Activated T-cell treated with anti-CD3 and anti-CD28 coated beads, Interleukin-2, amount 50 U/mL, for 72 hours (primary cell): ENCODE measurements around the gene ZBED4. TPM values are rescaled to one million over a fixed set of nuclear protein-coding genes. Genes with fewer than 3 reads are reported as not detected.

Experiments used
- ATAC-seq, 2 donors: fragments of 150-1000 bp; cut with Tn5 transposase; replicated peaks in 1 of 2; 2 replicates each; pipeline ENCODE4 v1.10.0; 2021; ENCODE audit warnings: moderate library complexity in 2 of 2, mild to moderate bottlenecking in 1 of 2
- DNase-seq, 2 donors: peaks; one replicate each; pipeline ENCODE4 v3.0.0; 2021 to 2022; ENCODE audit warnings: mixed read lengths in 1 of 2
- H3K27ac Mint-ChIP-seq: one replicate; pipeline ENCODE4 v1.8.0; 2022; ENCODE audit warnings: mild to moderate bottlenecking, moderate library complexity, mixed read lengths
- H3K27me3 Mint-ChIP-seq: one replicate; pipeline ENCODE4 v1.8.0; 2022; ENCODE audit warnings: low read depth, mixed read lengths
- H3K36me3 Mint-ChIP-seq, 2 donors: one replicate each; pipeline ENCODE4 v1.8.0; 2022; ENCODE audit warnings: mixed read lengths in 2 of 2, mild to moderate bottlenecking in 1 of 2; ENCODE audit not compliant: insufficient read depth in 2 of 2
- H3K4me1 Mint-ChIP-seq: one replicate; pipeline ENCODE4 v1.8.0; 2022; ENCODE audit warnings: low read depth, mixed read lengths
- H3K4me3 Mint-ChIP-seq, 2 donors: one replicate each; pipeline ENCODE4 v1.8.0; 2022; ENCODE audit warnings: mild to moderate bottlenecking in 2 of 2, mixed read lengths in 2 of 2, moderate library complexity in 2 of 2
- H3K9me3 Mint-ChIP-seq, 2 donors: one replicate each; pipeline ENCODE4 v1.8.0; 2022; ENCODE audit warnings: mixed read lengths in 2 of 2
- total RNA-seq, 2 donors: library from RNA; stranded (reverse); gene quantifications; one replicate each; pipeline ENCODE4 v1.2.3, GENCODE V29; 2022

The ZBED4 gene
- total RNA-seq, 2 donors from 2014 or later: 22.3 to 23.6 TPM

- Mint-ChIP-seq H3K9me3 (no peaks in the 10 kb centered on the region), H3K4me1 (no peaks in the 10 kb centered on the region), H3K4me3 (no peak overlapping the region), H3K27ac (no peak overlapping the region), H3K27me3 (no peaks in the 10 kb centered on the region), H3K36me3 (peaks cover 0 to 7% of the 10 kb centered on the region in 2 donors)
- no peak for DNase-seq
- ATAC-seq: no peak
Measured at GRCh38 chr22:49909476-49910205, 56.0 kb downstream of the ZBED4 start.

- H3K36me3 Mint-ChIP-seq: peaks cover 0 to 7% of the 10 kb centered on the region in 2 donors
- DNase-seq: no peak
- no peak overlapping the region for H3K4me3 Mint-ChIP-seq
- no peak overlapping the region for H3K27ac Mint-ChIP-seq
- H3K27me3 Mint-ChIP-seq: no peaks in the 10 kb centered on the region
- H3K9me3 Mint-ChIP-seq: no peaks in the 10 kb centered on the region
- no peaks in the 10 kb centered on the region for H3K4me1 Mint-ChIP-seq
- no peak for ATAC-seq
Measured at GRCh38 chr22:49910229-49911155, 56.8 kb downstream of the ZBED4 start.

- peaks cover 0 to 7% of the 10 kb centered on the region in 2 donors for H3K36me3 Mint-ChIP-seq
- ATAC-seq (no peak), DNase-seq (no peak)
- no peaks in the 10 kb centered on the region for H3K9me3 Mint-ChIP-seq
- no peak overlapping the region for H3K27ac Mint-ChIP-seq
- H3K4me1 Mint-ChIP-seq: peaks cover 7% of the 10 kb centered on the region
- no peak overlapping the region for H3K4me3 Mint-ChIP-seq
- H3K27me3 Mint-ChIP-seq: no peaks in the 10 kb centered on the region
Measured at GRCh38 chr22:49911881-49912625, 58.4 kb downstream of the ZBED4 start.

GRCh38 chr22:49913026-49913425 is 59.4 kb downstream of the ZBED4 start:
- Mint-ChIP-seq H3K36me3 (no peaks in the 10 kb centered on the region), H3K27me3 (no peaks in the 10 kb centered on the region), H3K9me3 (no peaks in the 10 kb centered on the region), H3K27ac (no peak overlapping the region), H3K4me1 (peaks cover 12% of the 10 kb centered on the region), H3K4me3 (no peak overlapping the region)
- no peak for DNase-seq
- ATAC-seq: no peak

- DNase-seq (no peak), ATAC-seq (no peak)
- Mint-ChIP-seq H3K27me3 (no peaks in the 10 kb centered on the region), H3K9me3 (no peaks in the 10 kb centered on the region), H3K4me3 (no peak overlapping the region), H3K27ac (no peak overlapping the region), H3K4me1 (peaks cover 12% of the 10 kb centered on the region), H3K36me3 (no peaks in the 10 kb centered on the region)
Measured at GRCh38 chr22:49913446-49913845, 59.8 kb downstream of the ZBED4 start.

- H3K4me1 Mint-ChIP-seq: peaks cover 12% of the 10 kb centered on the region
- no peak overlapping the region for H3K27ac Mint-ChIP-seq
- ATAC-seq (no peak), DNase-seq (no peak)
- no peak overlapping the region for H3K4me3 Mint-ChIP-seq
- no peaks in the 10 kb centered on the region for H3K9me3 Mint-ChIP-seq
- H3K36me3 Mint-ChIP-seq: no peaks in the 10 kb centered on the region
- no peaks in the 10 kb centered on the region for H3K27me3 Mint-ChIP-seq
Measured at GRCh38 chr22:49914256-49914655, 60.6 kb downstream of the ZBED4 start.

- H3K27me3 Mint-ChIP-seq: no peaks in the 10 kb centered on the region
- no peak for ATAC-seq
- H3K4me1 Mint-ChIP-seq: peaks cover 24% of the 10 kb centered on the region
- no peak for DNase-seq
- H3K27ac Mint-ChIP-seq: no peak overlapping the region
- no peak overlapping the region for H3K4me3 Mint-ChIP-seq
- H3K36me3 Mint-ChIP-seq: no peaks in the 10 kb centered on the region
- H3K9me3 Mint-ChIP-seq: no peaks in the 10 kb centered on the region
Measured at GRCh38 chr22:49915610-49916009, 62.0 kb downstream of the ZBED4 start.

GRCh38 chr22:49916831-49917230 is 63.2 kb downstream of the ZBED4 start:
- Mint-ChIP-seq H3K36me3 (no peaks in the 10 kb centered on the region), H3K4me1 (peaks cover 24% of the 10 kb centered on the region), H3K4me3 (peak overlapping the region; percentile 86 to 92), H3K9me3 (no peaks in the 10 kb centered on the region), H3K27ac (no peak overlapping the region), H3K27me3 (no peaks in the 10 kb centered on the region)
- no peak for DNase-seq
- no peak for ATAC-seq

- DNase-seq: peak; percentile 98
- Mint-ChIP-seq H3K9me3 (no peaks in the 10 kb centered on the region), H3K36me3 (no peaks in the 10 kb centered on the region), H3K27me3 (no peaks in the 10 kb centered on the region), H3K27ac (peak within 1 kb of the TSS; percentile 85), H3K4me1 (peaks cover 24% of the 10 kb centered on the region), H3K4me3 (peak within 1 kb of the TSS; percentile 86 to 92)
- ATAC-seq: peak; percentile 96
Measured at GRCh38 chr22:49917974-49918910, 64.6 kb downstream of the ZBED4 start, which contains the start of the genes ALG12 and CRELD2. ALG12 (minus strand) TSS chr22:49918438; CDS start chr22:49913765, 4,673 bp downstream. CRELD2 (plus strand) TSS chr22:49918634; CDS start chr22:49918770, 136 bp downstream.

- no peak for DNase-seq
- no peak for ATAC-seq
- H3K27ac Mint-ChIP-seq: peak overlapping the region; percentile 60
- no peaks in the 10 kb centered on the region for H3K27me3 Mint-ChIP-seq
- peaks cover 24% of the 10 kb centered on the region for H3K4me1 Mint-ChIP-seq
- H3K4me3 Mint-ChIP-seq: peak overlapping the region; percentile 78 to 79
- no peaks in the 10 kb centered on the region for H3K9me3 Mint-ChIP-seq
- no peaks in the 10 kb centered on the region for H3K36me3 Mint-ChIP-seq
Measured at GRCh38 chr22:49918911-49919881, 65.6 kb downstream of the ZBED4 start.

- no peak overlapping the region for H3K4me3 Mint-ChIP-seq
- H3K27me3 Mint-ChIP-seq: no peaks in the 10 kb centered on the region
- no peak for ATAC-seq
- no peak for DNase-seq
- no peak overlapping the region for H3K27ac Mint-ChIP-seq
- H3K9me3 Mint-ChIP-seq: no peaks in the 10 kb centered on the region
- H3K4me1 Mint-ChIP-seq: peaks cover 37% of the 10 kb centered on the region
- no peaks in the 10 kb centered on the region for H3K36me3 Mint-ChIP-seq
Measured at GRCh38 chr22:49920859-49921258, 67.2 kb downstream of the ZBED4 start.
